Stomach smooth muscle (tissue), 2 donors: ENCODE results near the gene KTI12.
"Not testable (repeated sequence)": the region's sequence is repeated elsewhere in the genome, so short reads cannot be mapped to it uniquely, and the experiment has no call there.

Source experiments
- H3K27ac ChIP-seq: one replicate; pipeline ENCODE4 v1.7.0; 2013; ENCODE audit warnings: mild to moderate bottlenecking, low read length, inconsistent platforms
- H3K27me3 ChIP-seq, 2 donors: one replicate each; pipeline ENCODE4 v1.7.0; 2013; ENCODE audit warnings: low read length in 2 of 2; ENCODE audit not compliant: insufficient read depth in 2 of 2, control insufficient read depth in 1 of 2
- H3K36me3 ChIP-seq, 2 donors: one replicate each; pipeline ENCODE4 v1.7.0; 2013; ENCODE audit warnings: low read length in 2 of 2; ENCODE audit not compliant: control insufficient read depth in 2 of 2, insufficient read depth in 2 of 2
- H3K4me1 ChIP-seq: one replicate; pipeline ENCODE4 v1.7.0; 2013; ENCODE audit warnings: low read length; ENCODE audit not compliant: control insufficient read depth, insufficient read depth
- H3K4me3 ChIP-seq, 2 donors: one replicate each; pipeline ENCODE4 v1.7.0; 2013; ENCODE audit warnings: low read length in 2 of 2
- H3K9ac ChIP-seq, 2 donors: one replicate each; pipeline ENCODE4 v1.7.0; 2013; ENCODE audit warnings: low read length in 2 of 2, mild to moderate bottlenecking in 1 of 2
- H3K9me3 ChIP-seq, 2 donors: one replicate each; pipeline ENCODE4 v1.7.0; 2013; ENCODE audit warnings: low read length in 2 of 2; ENCODE audit not compliant: control insufficient read depth in 2 of 2
- donor health status: healthy.
- donor health status: Pancreatic carcinoma.

Gene KTI12

DNA sequence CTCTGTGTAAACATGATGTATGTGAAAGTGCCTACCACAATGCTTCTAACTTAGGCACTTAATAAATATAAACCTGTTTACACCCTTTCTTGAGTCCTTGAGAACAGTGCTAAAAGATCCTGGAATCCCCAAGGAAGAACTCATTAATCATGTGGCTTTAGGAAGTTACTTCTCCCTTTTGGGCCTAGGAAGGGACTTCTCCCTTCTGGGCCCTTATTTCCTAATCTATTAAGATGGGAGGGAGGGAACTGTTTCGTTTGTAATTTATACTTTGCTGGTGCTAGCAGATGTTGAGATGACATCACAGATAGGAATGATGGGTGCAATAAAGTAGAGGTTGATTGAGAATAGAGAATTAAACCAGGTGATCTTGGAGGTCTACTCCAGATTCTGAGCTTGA is 23.6 kb upstream of the KTI12 start:
- H3K9ac ChIP-seq = peak overlapping the region in 1 of 2 donors; percentile 75

GRCh38 chr1:52056937-52057231 is 23.3 kb upstream of the KTI12 start:
- Histone ChIP-seq H3K9ac (peak overlapping the region; percentile 75 to 89), H3K4me3 (peak overlapping the region; percentile 85 to 97), H3K27ac (peak overlapping the region; percentile 62), H3K27me3 (no peaks in the 10 kb centered on the region), H3K4me1 (peaks cover 20% of the 10 kb centered on the region), H3K9me3 (no peaks in the 10 kb centered on the region), H3K36me3 (peaks cover 9% of the 10 kb centered on the region in 2 donors)

More for the DNA sequence above, 23.6 kb upstream of the KTI12 start:
- no peak overlapping the region for H3K27ac ChIP-seq
- H3K36me3 ChIP-seq = peaks cover 9% of the 10 kb centered on the region in 2 donors
- H3K27me3 ChIP-seq = no peaks in the 10 kb centered on the region
- peaks cover 20% of the 10 kb centered on the region for H3K4me1 ChIP-seq
- peak overlapping the region; percentile 85 to 97 for H3K4me3 ChIP-seq
- no peaks in the 10 kb centered on the region for H3K9me3 ChIP-seq

- Histone ChIP-seq H3K9ac (peak within 1 kb of the TSS; percentile 81 to 94), H3K9me3 (no peaks in the 10 kb centered on the region), H3K27me3 (no peaks in the 10 kb centered on the region), H3K4me1 (peaks cover 20% of the 10 kb centered on the region), H3K27ac (peak within 1 kb of the TSS; percentile 83), H3K36me3 (peaks cover 9% of the 10 kb centered on the region in 2 donors), H3K4me3 (peak within 1 kb of the TSS; percentile 85 to 97)
Measured at GRCh38 chr1:52056163-52056936, 22.7 kb upstream of the KTI12 start, which contains the start of gene BTF3L4. TSS of gene BTF3L4 (plus strand) at chr1:52056295. CDS start at chr1:52059848, 3,553 bp downstream.

DNA sequence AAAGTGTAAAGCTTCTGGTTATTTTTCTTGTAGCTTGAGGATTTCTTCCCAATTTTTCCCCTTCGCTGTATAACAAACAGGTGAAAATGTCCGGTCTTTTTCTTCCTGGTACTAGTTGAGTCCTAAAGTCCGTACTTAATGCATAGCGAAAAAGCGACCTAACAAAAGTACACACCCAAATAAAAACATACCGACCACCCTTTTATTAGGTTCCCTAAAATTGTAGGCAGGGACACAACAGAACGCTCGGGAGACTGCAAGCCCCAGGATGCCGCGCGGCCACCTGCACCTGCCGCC is 22.2 kb upstream of the KTI12 start:
- H3K4me3 ChIP-seq = peak overlapping the region; percentile 85 to 97
- peaks cover 20% of the 10 kb centered on the region for H3K4me1 ChIP-seq
- no peaks in the 10 kb centered on the region for H3K9me3 ChIP-seq
- H3K9ac ChIP-seq = peak overlapping the region; percentile 81 to 94
- H3K36me3 ChIP-seq = peaks cover 6 to 7% of the 10 kb centered on the region in 2 donors
- H3K27me3 ChIP-seq = no peaks in the 10 kb centered on the region
- peak overlapping the region; percentile 83 for H3K27ac ChIP-seq

DNA sequence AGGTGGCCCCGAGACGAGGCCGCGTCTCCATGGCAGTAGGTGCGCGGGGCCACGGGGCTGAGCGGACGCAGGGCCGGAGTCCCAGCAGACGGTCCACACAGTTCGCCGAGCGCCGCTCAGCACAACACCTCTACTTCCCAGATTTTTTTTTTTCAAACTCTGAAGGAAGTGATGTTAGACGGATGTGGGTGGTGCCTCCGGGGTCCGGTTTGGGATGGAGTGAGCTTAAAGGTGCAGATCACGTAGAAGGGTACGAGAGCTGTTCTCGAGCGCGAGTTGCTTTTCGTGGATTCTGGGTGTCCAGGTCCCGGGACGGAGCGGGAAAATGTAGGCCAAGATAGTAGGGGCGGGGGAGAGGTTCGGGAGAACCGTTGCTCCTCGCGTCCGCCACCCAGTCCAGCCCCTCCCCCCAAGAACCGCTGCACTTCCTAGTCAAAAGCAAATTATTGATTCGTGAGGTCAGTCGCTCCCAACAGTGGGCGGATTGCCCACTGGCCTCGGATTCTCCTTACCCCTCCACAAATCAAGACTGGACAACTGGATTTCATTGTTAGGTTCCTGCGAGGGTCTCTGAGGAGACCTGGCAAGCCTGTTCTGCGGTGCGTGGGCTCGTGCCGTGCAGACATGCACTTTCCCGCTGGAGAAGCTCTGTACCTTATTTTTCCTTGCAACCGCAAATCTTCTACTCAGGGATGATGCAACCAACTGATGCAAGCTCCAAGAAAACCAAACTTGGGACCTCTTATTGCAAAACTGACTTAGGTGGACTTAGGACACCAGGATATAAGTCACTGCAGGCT is 21.7 kb upstream of the KTI12 start, which contains the start of gene TXNDC12:
Gene TXNDC12, minus strand, starts transcription at position 126 of the 800 bp plus-strand sequence. Its CDS starts 95 bp downstream, at position 31.
- peak within 1 kb of the TSS; percentile 81 to 94 for H3K9ac ChIP-seq
- peak within 1 kb of the TSS; percentile 85 to 97 for H3K4me3 ChIP-seq
- no peaks in the 10 kb centered on the region for H3K9me3 ChIP-seq
- peaks cover 2 to 4% of the 10 kb centered on the region in 2 donors for H3K36me3 ChIP-seq
- H3K4me1 ChIP-seq = peaks cover 20% of the 10 kb centered on the region
- no peaks in the 10 kb centered on the region for H3K27me3 ChIP-seq
- peak within 1 kb of the TSS; percentile 83 for H3K27ac ChIP-seq

GRCh38 chr1:52054496-52055065 is 21.0 kb upstream of the KTI12 start:
- H3K27me3 ChIP-seq = no peaks in the 10 kb centered on the region
- peak overlapping the region; percentile 85 to 97 for H3K4me3 ChIP-seq
- H3K4me1 ChIP-seq = peaks cover 20% of the 10 kb centered on the region
- no peaks in the 10 kb centered on the region for H3K9me3 ChIP-seq
- peak overlapping the region; percentile 83 for H3K27ac ChIP-seq
- H3K9ac ChIP-seq = peak overlapping the region; percentile 81 to 94
- H3K36me3 ChIP-seq = peaks cover 0 to 3% of the 10 kb centered on the region in 2 donors

DNA sequence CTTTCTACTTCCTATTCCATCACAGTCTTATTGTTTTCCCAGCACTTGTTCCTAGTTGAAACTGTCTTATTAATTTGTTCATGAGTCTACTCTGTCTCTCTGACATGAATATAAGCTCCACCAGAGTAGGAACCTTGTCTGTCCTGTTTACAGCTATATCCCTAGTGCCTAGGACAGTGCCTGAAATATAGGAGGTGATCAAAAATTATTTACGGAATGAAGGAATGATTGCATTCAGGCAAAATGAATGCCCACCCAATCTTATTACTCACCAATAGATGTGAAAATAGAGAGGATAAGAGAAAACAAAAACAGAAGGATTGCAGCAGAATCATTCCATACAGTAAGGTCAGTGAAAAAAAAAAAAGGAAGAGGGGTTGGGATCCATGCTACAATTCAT is 20.3 kb upstream of the KTI12 start:
- no peak overlapping the region for H3K9ac ChIP-seq
- peaks cover 0 to 3% of the 10 kb centered on the region in 2 donors for H3K36me3 ChIP-seq
- peak overlapping the region in 1 of 2 donors; percentile 97 for H3K4me3 ChIP-seq
- H3K4me1 ChIP-seq = peaks cover 20% of the 10 kb centered on the region
- no peaks in the 10 kb centered on the region for H3K9me3 ChIP-seq
- no peak overlapping the region for H3K27ac ChIP-seq
- H3K27me3 ChIP-seq = no peaks in the 10 kb centered on the region

DNA sequence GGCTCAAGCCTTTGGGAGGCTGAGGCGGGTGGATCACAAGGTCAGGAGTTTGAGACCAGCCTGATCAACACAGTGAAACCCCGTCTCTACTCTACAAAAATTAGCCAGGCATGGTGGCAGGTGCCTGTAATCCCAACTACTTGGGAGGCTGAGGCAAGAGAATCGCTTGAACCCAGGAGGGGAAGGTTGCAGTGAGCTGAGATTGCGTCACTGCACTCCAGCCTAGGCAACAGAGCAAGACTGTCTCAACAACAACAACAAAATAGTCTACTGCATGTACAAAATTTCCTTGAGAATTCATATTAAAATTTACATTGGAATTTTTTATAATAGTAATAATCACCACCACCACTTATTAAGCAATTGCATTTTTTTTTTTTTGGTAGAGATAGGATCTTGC is 15.7 kb upstream of the KTI12 start:
- not testable (repeated sequence) for H3K4me3 ChIP-seq, H3K27me3 ChIP-seq, H3K4me1 ChIP-seq, H3K27ac ChIP-seq, H3K36me3 ChIP-seq, H3K9ac ChIP-seq, H3K9me3 ChIP-seq

DNA sequence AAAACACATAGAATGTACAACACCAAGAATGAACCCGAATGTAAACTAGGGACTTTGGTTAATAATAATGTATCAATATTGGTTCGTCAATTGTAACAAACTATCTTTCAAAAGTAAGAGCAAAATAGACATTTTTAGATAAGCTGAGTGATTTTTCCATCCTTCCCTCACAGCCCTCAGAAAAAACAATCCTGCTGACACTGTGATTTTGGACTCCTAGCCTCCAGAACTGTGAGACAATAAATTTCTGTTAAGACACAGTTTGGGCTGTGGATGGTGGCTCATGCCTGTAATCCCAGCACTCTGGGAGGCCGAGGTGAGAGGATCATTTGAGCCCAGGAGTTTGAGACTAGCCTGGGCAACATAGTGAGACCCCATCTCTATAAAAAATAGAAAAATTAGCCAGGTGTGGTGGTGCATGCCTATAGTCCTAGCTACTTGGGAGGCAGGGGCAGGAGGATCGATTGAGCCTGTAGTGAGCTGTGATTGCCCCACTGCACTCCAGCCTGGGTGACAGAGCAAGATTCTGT is 12.1 kb upstream of the KTI12 start:
- not testable (repeated sequence) for H3K27ac ChIP-seq, H3K27me3 ChIP-seq, H3K9me3 ChIP-seq, H3K4me1 ChIP-seq, H3K4me3 ChIP-seq, H3K36me3 ChIP-seq, H3K9ac ChIP-seq

- Histone ChIP-seq H3K27me3 (no peaks in the 10 kb centered on the region), H3K4me3 (no peak overlapping the region), H3K27ac (no peak overlapping the region), H3K4me1 (no peaks in the 10 kb centered on the region), H3K9ac (no peak overlapping the region), H3K9me3 (no peaks in the 10 kb centered on the region), H3K36me3 (peaks cover 0 to 2% of the 10 kb centered on the region in 2 donors)
Measured at GRCh38 chr1:52045236-52045635, 11.6 kb upstream of the KTI12 start.
